GM12865 (cell line): Measurements from ENCODE around the gene IL25.

ENCODE experiments used
- DNase-seq: peaks from one replicate; pipeline ENCODE4 v3.0.0; 2010; ENCODE audit warnings: low read depth
- H3K4me3 ChIP-seq: 2 replicates; pipeline ENCODE4 v1.5.1; 2011; ENCODE audit warnings: mild to moderate bottlenecking, low read depth, low read length, control low read depth
- CTCF ChIP-seq: IDR thresholded peaks from 2 replicates; pipeline ENCODE4 v1.5.1; 2011; ENCODE audit warnings: low read length, control low read depth, low read depth, inconsistent platforms; ENCODE audit not compliant: insufficient read depth; ENCODE audit errors: missing control alignments

IL25 gene

DNA sequence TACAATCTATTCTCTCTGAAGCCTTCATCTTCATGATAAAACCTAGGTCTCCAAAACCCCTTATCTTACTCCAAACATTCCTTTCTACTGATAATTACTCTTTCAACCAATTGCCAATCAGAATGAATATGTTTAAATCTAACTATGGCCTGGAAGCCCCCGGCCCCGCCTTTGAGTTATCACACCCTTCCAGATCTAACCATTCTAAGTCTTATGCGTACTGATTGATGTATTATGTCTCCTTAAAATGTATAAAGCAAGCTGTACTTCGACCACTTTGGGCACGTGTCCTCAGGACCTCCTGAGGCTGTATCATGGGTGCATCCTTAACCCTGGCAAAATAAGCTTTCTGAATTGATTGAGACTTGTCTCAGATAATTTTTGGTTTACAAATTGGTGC lies 37.0 kb upstream of the IL25 start:
- no peak overlapping the region for H3K4me3 ChIP-seq
- TF ChIP-seq CTCF: no peak
- no peak for DNase-seq

DNA sequence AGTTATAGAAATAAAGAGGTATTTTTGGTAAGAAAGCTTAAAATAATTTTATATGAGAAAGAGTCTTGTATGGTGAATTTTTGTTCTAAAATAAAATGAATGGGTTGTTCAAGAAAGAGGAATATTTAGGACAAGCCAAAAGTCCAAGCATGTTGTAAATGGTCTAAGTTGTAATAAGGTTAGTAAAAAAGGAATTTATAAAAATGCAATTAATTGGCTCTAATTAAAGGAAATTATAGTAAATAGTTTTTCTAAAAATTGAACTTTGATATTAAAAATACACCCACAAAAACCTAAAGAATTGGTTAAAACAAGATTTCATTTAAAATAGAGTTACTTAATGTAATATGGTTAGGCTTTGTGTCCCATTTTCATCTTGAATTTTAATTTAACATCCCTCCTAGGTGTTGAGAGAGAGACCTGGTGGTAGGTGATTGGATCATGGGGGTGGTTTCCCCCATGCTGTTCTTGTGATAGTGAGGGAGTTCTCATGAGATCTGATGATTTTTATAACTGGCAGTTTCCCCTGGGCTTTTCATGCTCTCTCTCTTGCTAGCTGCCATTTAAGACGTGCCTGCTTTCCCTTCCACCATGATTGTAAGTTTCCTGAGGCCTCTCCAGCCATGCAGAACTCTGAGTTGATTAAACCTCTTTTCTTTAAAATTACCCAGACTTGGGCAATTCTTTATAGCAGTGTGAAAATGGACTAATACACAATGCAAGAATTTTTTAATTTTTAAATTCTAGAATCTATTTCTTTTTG lies 32.9 kb upstream of the IL25 start:
- no peak overlapping the region for H3K4me3 ChIP-seq
- no peak for TF ChIP-seq CTCF
- no peak for DNase-seq

GRCh38 chr14:23344481-23344880 lies 28.1 kb upstream of the IL25 start:
- no peak overlapping the region for H3K4me3 ChIP-seq
- TF ChIP-seq CTCF: no peak
- DNase-seq: no peak

DNA sequence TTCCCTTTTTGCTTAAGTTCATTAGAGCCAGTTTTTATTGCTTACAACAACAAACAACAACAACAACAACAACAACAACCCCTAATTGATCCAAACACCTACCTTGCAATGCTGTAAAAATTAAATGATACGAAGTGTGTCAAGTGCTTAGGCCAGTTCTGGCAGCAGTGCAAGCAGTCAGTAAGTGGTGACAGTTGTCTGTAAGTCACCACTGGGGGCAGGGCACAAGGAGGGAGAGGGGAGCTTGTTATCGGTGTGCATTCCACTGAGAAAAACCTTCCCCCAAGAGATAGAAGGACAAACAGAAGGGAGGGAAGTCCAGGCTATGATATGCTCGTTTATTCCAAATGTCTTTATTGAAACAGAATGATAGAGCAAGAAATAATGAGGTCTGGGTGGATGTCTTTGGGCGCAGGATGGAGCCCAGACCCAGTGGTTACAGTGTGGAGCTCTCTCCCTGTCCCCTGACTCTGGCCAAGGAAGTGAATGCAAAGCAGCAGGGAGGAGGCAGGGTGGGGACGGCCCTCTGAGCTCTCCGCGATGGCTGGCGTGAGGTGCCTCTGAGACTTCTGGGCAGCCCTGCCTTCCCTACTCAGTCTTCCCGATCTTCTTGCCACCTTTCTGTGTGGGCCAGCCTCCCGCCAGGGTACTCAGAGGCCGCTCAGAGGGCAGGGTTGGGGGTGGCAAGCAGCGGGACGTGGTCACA lies 26.5 kb upstream of the IL25 start:
- no peak overlapping the region for H3K4me3 ChIP-seq
- peak; percentile 7 for TF ChIP-seq CTCF
- DNase-seq: no peak

DNA sequence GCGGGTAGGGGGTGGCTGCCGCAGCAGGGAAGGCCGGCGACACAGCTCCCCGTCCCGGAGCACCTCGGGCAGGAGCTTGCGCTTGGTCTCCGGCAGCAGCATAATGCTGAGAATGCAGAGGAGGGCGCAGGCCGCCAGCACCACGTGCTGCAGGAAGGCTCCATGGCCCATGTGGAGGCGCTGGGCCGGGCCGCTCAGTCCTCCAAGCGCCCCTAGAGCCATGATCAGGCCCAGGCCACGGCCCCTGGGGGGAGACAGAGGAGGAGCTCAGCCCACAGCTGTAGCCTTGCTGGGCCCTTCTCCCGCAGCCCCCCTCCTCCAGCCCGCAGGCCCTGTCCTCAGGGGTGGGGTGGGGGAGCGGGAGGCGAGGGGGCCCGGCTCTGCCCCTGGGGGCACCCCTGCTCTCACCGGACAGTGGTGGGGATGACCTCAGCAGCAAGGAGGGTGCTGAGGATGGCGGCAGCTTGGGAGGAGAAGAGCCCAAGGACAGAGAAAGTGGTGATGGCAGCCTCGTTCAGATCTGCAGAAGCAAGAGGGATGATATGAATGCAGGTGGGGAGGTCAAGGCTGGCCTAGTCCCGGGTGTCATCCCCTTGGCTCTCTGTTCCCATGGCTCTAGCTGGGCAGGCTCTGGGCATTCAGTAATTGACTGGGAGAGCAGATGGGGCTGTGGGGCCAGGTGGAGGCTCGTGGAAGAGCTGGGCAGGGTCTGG lies 25.8 kb upstream of the IL25 start:
- TF ChIP-seq CTCF: no peak
- no peak overlapping the region for H3K4me3 ChIP-seq
- no peak for DNase-seq

DNA sequence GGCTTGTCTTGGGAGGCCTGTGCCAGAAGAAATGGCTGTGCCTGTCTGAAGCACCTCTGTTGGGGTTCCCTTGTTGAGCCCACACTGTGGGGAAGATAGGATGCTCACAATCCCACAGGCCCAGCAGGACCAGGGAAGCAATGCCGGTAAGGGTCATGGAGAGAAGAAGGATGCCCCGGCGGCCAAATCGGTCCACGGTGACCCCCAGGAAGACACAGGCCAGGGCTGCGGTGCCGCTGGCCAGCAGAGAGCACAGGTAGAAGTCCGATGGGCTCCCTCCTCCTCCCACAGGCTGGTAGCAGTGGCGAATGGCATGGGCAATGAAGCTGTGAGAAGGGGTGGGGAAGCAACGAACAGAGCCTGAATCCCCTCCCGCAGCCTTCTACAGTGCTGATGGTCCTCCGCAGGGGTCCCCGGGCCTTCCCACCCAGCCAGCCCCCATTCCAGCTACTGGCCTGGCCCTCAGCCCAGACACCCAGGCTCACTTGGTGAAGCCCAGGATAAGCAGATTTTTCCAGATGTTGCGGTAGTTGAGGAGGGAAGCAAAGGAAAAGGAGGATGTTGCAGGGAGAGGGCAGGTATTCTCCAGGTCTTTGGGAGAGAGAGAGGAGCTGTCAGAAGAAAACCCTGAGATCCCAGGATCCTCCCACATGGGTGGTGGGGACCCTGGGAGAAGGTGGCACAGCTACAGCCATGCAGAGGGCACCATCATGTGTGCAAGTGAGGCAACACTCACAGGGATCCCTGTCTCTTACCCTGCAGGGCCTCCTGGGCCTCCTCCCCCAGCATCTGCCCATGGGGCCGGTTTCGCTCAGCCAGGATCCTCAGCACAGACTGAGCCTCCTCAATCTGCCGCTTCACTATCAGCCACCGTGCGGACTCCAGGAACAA lies 25.0 kb upstream of the IL25 start:
- no peak overlapping the region for H3K4me3 ChIP-seq
- no peak for DNase-seq
- TF ChIP-seq CTCF: no peak
